ENCODE measurements around the gene MAPKAP1.

- TF ChIP-seq, protein P1, sequence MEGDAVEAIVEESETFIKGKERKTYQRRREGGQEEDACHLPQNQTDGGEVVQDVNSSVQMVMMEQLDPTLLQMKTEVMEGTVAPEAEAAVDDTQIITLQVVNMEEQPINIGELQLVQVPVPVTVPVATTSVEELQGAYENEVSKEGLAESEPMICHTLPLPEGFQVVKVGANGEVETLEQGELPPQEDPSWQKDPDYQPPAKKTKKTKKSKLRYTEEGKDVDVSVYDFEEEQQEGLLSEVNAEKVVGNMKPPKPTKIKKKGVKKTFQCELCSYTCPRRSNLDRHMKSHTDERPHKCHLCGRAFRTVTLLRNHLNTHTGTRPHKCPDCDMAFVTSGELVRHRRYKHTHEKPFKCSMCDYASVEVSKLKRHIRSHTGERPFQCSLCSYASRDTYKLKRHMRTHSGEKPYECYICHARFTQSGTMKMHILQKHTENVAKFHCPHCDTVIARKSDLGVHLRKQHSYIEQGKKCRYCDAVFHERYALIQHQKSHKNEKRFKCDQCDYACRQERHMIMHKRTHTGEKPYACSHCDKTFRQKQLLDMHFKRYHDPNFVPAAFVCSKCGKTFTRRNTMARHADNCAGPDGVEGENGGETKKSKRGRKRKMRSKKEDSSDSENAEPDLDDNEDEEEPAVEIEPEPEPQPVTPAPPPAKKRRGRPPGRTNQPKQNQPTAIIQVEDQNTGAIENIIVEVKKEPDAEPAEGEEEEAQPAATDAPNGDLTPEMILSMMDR (IDR thresholded peaks at IDR 0.05), result no peak
- no peak for TF ChIP-seq ZFX (IDR thresholded peaks at IDR 0.05; ENCODE audit: borderline replicate concordance)
These were observed 12.5 kb downstream of the MAPKAP1 start for GRCh38 chr9:125694478-125694877.

All from 22Rv1 (cell line).